ENCODE data around the gene TIGD3.

DNA sequence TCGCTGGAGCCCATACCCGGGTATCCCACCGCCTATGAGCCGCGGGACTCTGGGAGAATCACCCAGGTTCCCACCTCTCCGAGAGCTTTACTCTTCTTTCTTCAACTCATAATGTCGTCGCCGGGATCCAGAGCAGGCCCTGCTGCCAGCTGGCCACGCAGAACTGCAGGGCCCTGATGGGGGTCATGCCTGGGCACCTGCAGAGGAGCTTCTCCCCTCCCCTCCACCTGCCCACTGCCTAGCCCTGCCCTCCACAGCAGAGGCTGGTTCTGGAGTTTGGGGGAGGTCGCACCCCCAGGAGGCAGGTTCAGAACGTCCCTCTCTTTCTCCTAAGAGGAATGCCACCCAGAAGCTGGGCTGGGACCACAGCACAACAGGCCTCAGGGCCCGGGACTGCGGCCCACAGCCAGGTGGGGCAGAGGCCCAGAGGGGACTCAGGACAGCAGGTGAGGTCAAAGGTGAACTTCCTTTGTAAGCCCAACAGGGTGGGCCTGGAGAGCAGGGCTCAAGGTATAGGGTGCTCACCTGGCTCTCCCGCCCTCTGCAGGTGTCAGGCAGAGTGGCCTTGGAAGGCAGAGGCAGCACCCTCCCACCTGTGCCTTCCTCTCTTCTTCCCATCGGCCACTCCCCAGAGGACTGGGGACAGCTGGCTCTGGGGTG is 26.0 kb downstream of the TIGD3 start:
- TF ChIP-seq SUZ12 (IDR thresholded peaks at IDR 0.05; ENCODE audit: extremely low read depth, insufficient read depth, insufficient read length), result no peak
- no peak for TF ChIP-seq ZNF274 (IDR thresholded peaks at IDR 0.05; ENCODE audit: low read depth, low read length)
